GM23248 (cell line): ENCODE data around the gene MRLN. TPM values are rescaled to one million over a fixed set of nuclear protein-coding genes. Genes with fewer than 3 reads are reported as not detected.

Source experiments
- DNase-seq: peaks from one replicate; pipeline ENCODE4 v3.0.0-alpha.2; 2015
- H2AFZ ChIP-seq: fragments of 200-600 bp; sonication (generic); 2 replicates; pipeline ENCODE4 v1.6.1; 2016; ENCODE audit warnings: antibody characterized with exemption
- H3F3A ChIP-seq: fragments of 200-600 bp; sonication (generic); 2 replicates; pipeline ENCODE4 v1.6.1; 2016; ENCODE audit warnings: mild to moderate bottlenecking, antibody characterized with exemption, mixed run types; ENCODE audit not compliant: insufficient read depth
- H3K27ac ChIP-seq: fragments of 200-600 bp; sonication (generic); 2 replicates; pipeline ENCODE4 v1.5.1; 2016; ENCODE audit warnings: mild to moderate bottlenecking
- H3K27me3 ChIP-seq: fragments of 200-600 bp; sonication (generic); replicated peaks from 2 replicates; pipeline ENCODE4 v1.6.1; 2016; ENCODE audit warnings: mild to moderate bottlenecking; ENCODE audit not compliant: insufficient read depth
- H3K36me3 ChIP-seq: fragments of 200-600 bp; sonication (generic); 2 replicates; pipeline ENCODE4 v1.6.1; 2016; ENCODE audit warnings: low read depth, mild to moderate bottlenecking
- H3K4me1 ChIP-seq: fragments of 200-600 bp; sonication (generic); 2 replicates; pipeline ENCODE4 v1.6.1; 2016; ENCODE audit warnings: mild to moderate bottlenecking; ENCODE audit not compliant: insufficient read depth
- H3K4me2 ChIP-seq: fragments of 200-600 bp; sonication (generic); one replicate; pipeline ENCODE4 v1.6.1; 2016; ENCODE audit warnings: mild to moderate bottlenecking; ENCODE audit not compliant: unreplicated experiment
- H3K4me3 ChIP-seq: fragments of 200-600 bp; sonication (generic); 2 replicates; pipeline ENCODE4 v1.5.1; 2016; ENCODE audit warnings: mild to moderate bottlenecking
- H3K79me2 ChIP-seq: fragments of 200-600 bp; sonication (generic); 2 replicates; pipeline ENCODE4 v1.6.1; 2016; ENCODE audit warnings: mild to moderate bottlenecking; ENCODE audit not compliant: insufficient read depth
- H3K9ac ChIP-seq: fragments of 200-600 bp; sonication (generic); 2 replicates; pipeline ENCODE4 v1.6.1; 2016; ENCODE audit warnings: mild to moderate bottlenecking
- H3K9me2 ChIP-seq: fragments of 200-600 bp; sonication (generic); 2 replicates; pipeline ENCODE4 v1.6.1; 2016; ENCODE audit warnings: mixed run types, mild to moderate bottlenecking, moderate library complexity; ENCODE audit not compliant: insufficient read depth
- H3K9me3 ChIP-seq: fragments of 200-600 bp; sonication (generic); one replicate; pipeline ENCODE4 v1.6.1; 2017; ENCODE audit warnings: low read depth
- H4K20me1 ChIP-seq: fragments of 200-600 bp; sonication (generic); 2 replicates; pipeline ENCODE4 v1.6.0; 2016; ENCODE audit not compliant: insufficient read depth
- EZH2 ChIP-seq: fragments of 200-600 bp; sonication (generic); IDR thresholded peaks from 2 replicates; pipeline ENCODE4 v1.6.1; 2018; ENCODE audit warnings: antibody characterized with exemption, mild to moderate bottlenecking; ENCODE audit not compliant: insufficient read depth, poor library complexity, severe bottlenecking
- EZH2phosphoT487 ChIP-seq: fragments of 200-600 bp; sonication (generic); IDR thresholded peaks from 2 replicates; pipeline ENCODE4 v1.6.1; 2018; ENCODE audit warnings: antibody characterized with exemption, moderate library complexity, mild to moderate bottlenecking, low read depth; ENCODE audit not compliant: insufficient read depth
- WGBS, 2 experiments: methylation state at CpG; one replicate each; pipeline ENCODE4 v1.1.6; 2015 to 2017; ENCODE audit warnings: low lambda C conversion rate in 2 of 2, low coverage in 1 of 2; ENCODE audit errors: missing lambda C conversion rate in 2 of 2; 5-methylcytosine and 5-hydroxymethylcytosine counted together
- in situ Hi-C: fragments of 300-500 bp; cut with MboI; formaldehyde crosslinking; loops from 2 replicates; pipeline ENCODE4 v1.15.0; 2020
- polyA plus RNA-seq: library from polyadenylated mRNA; unstranded; fragments of >200 nt; fragmentation: Nextera tagmentation; extraction: Ambion mirVana; gene quantifications from 2 replicates; pipeline ENCODE4 v1.2.1, GENCODE V29; 2016
- total RNA-seq: library from RNA; depleted of rRNA; stranded (reverse); fragments of >200 nt; shearing (Covaris generic); gene quantifications from 2 replicates; pipeline ENCODE4 v1.2.3, GENCODE V29; 2014; rRNA removed

The MRLN gene
- total RNA-seq: not detected in 2 replicates
- polyA plus RNA-seq: not detected in 2 replicates

DNA sequence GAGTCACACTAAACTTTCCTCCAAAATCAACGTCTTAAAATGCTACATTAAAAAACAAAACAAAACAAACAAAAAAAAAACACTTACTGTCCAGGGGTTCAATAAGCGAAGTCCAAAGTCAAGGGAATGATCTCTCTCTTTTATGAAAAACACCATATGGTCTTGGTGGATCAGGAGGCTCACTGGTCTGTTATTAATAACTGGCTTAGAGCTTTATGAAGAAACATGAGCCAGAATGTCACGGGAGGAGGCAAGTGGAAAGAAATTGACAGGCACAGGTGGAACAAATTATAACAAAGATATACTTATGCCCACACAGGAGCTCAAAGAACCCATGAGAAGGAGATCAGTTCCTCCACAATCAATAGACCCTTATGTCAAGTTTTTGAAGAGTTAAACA, at the start of gene MRLN:
MRLN (minus strand) TSS at position 189 of the 400 bp plus-strand sequence.
- Histone ChIP-seq H3K4me3 (no peak within 1 kb of the TSS), H2AFZ (no peak within 1 kb of the TSS), H3K36me3 (no peaks in the 10 kb centered on the region), H3K4me2 (no peak within 1 kb of the TSS), H3K27ac (no peak within 1 kb of the TSS), H3K4me1 (no peaks in the 10 kb centered on the region), H3K79me2 (no peaks in the 10 kb centered on the region), H4K20me1 (no peaks in the 10 kb centered on the region), H3K9ac (no peak within 1 kb of the TSS), H3F3A (no peaks in the 10 kb centered on the region), H3K27me3 (peaks cover 5% of the 10 kb centered on the region; the same call in 1 of the 2 replicates), H3K9me2 (no peaks in the 10 kb centered on the region), H3K9me3 (no peaks in the 10 kb centered on the region)
- in situ Hi-C loops: no loop called here
- no peak for TF ChIP-seq EZH2
- no peak for TF ChIP-seq EZH2phosphoT487
- WGBS, 2 experiments: 13 to 17% methylated on average over 3 of the region's 3 CpGs
- DNase-seq: no peak

DNA sequence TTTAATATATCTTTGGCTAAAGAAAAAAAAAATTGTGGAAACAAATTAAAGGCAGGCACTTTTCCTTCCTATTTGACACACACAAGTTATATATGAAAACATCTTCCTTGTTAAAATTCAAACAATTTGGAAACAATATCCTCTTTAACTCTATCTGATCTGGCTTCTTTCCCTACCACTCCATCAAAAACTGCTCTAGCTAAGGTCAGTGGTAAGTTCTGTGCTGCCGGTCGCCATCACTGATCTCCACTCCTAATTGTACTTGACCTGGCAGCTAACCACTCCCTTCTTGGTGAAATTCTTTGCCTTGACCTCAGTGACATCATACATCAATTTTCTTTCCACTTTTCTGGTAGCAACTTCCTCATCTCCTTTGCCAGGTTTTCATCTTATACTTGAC, 47.9 kb upstream of the MRLN start:
- Histone ChIP-seq H3K27ac (no peak overlapping the region), H3K9ac (no peak overlapping the region), H3K9me2 (no peaks in the 10 kb centered on the region), H2AFZ (no peak overlapping the region), H3K4me1 (no peaks in the 10 kb centered on the region), H4K20me1 (no peaks in the 10 kb centered on the region), H3K79me2 (no peaks in the 10 kb centered on the region), H3K4me3 (no peak overlapping the region), H3K9me3 (no peaks in the 10 kb centered on the region), H3K27me3 (no peaks in the 10 kb centered on the region), H3K4me2 (no peak overlapping the region), H3F3A (no peaks in the 10 kb centered on the region), H3K36me3 (peaks cover 33% of the 10 kb centered on the region)
- TF ChIP-seq EZH2 (no peak), EZH2phosphoT487 (no peak)
- WGBS, 2 experiments: 96% methylated on average over 2 of the region's 2 CpGs
- in situ Hi-C loops: no loop called here
- DNase-seq: no peak

DNA sequence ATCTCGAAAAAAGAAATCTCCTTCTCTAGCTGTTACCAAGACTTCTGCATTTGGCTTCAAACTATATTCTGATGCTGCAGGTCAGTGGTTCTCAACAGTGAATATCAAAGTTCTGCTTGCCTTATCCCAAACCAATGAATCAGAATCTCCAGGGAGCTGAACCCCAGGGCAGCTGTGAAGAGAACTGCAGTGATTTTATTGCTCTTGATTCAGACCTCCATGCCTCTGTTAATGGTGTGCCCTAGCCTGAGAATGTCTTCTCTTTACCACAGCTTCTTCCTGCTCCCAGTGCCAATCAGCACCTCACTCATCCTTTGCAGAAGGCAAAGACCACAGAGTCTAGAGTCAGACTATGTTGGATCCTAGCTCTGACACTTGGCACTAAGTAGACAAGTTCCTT, 46.2 kb upstream of the MRLN start:
- 95 to 100% methylated on average over 1 of the region's 1 CpG for WGBS, 2 experiments
- DNase-seq: no peak
- no peaks in the 10 kb centered on the region for H3K9me2 ChIP-seq

DNA sequence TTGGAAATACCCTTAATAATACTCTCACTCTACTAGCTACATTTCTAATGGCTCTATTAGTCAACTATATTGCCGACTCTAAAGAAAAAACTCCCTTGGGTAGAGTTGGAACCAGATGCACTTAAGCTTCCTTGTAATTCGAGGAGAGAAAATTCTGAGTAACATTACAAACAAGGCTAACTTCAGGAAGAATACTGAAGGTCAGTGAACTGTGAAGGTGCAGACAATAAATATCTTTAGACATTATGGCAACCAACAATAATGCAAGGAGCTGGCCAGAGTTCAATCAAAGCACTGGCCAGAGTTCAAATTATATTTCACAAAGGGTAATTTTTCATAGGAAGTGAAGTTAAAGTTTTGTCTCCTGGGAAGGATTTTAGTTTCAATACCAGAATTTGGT, 40.7 kb upstream of the MRLN start:
- in situ Hi-C loops: no loop called here
- Histone ChIP-seq H3F3A (no peaks in the 10 kb centered on the region), H3K4me1 (no peaks in the 10 kb centered on the region), H2AFZ (no peak overlapping the region), H3K9ac (no peak overlapping the region), H3K27ac (no peak overlapping the region), H3K9me2 (no peaks in the 10 kb centered on the region), H4K20me1 (no peaks in the 10 kb centered on the region; the same call in 1 of the 2 replicates), H3K9me3 (no peaks in the 10 kb centered on the region), H3K4me2 (no peak overlapping the region), H3K4me3 (no peak overlapping the region), H3K27me3 (no peaks in the 10 kb centered on the region), H3K36me3 (peaks cover 31% of the 10 kb centered on the region), H3K79me2 (no peaks in the 10 kb centered on the region)
- TF ChIP-seq EZH2: no peak
- TF ChIP-seq EZH2phosphoT487: no peak
- no peak for DNase-seq
- 11 to 18% methylated on average over 2 of the region's 2 CpGs for WGBS, 2 experiments

More for the DNA sequence above, 46.2 kb upstream of the MRLN start:
- in situ Hi-C loops: no loop called here
- H3K9me3 ChIP-seq: no peaks in the 10 kb centered on the region
- no peaks in the 10 kb centered on the region for H3K79me2 ChIP-seq
- H4K20me1 ChIP-seq: no peaks in the 10 kb centered on the region; the same call in 1 of the 2 replicates
- no peak overlapping the region for H3K27ac ChIP-seq
- H3K27me3 ChIP-seq: no peaks in the 10 kb centered on the region
- no peak overlapping the region for H3K4me3 ChIP-seq
- TF ChIP-seq EZH2phosphoT487: no peak
- no peak for TF ChIP-seq EZH2
- no peaks in the 10 kb centered on the region for H3K4me1 ChIP-seq
- H3K36me3 ChIP-seq: peaks cover 25% of the 10 kb centered on the region
- H3K4me2 ChIP-seq: no peak overlapping the region
- H3F3A ChIP-seq: no peaks in the 10 kb centered on the region
- H3K9ac ChIP-seq: no peak overlapping the region
- no peak overlapping the region for H2AFZ ChIP-seq

DNA sequence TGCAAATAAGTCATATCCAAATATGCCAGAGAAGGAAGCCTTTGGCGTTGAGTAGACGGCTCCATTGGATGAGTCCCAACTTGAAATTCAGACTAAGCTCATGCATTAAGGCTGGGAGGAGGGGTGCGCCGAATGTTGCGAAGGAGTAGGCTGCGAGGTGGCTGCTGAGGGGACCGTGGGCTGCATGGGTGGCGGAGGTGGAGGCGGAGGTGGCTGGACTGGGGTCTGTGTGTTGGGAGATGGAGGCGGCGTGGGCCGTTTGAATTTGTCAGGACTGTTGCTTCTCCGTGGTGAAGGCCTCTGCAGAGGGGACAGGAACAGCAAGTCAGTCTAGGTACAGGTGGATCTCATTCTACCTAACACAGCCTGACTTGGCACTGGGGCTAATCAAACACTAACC, 39.6 kb upstream of the MRLN start:
- H3F3A ChIP-seq: no peaks in the 10 kb centered on the region
- peaks cover 28% of the 10 kb centered on the region for H3K36me3 ChIP-seq
- 90% methylated on average over 11 to 13 of the region's 13 CpGs for WGBS, 2 experiments

More for the DNA sequence above, 39.6 kb upstream of the MRLN start:
- Histone ChIP-seq H3K27me3 (no peaks in the 10 kb centered on the region), H3K27ac (no peak overlapping the region), H3K4me3 (no peak overlapping the region), H3K9me2 (no peaks in the 10 kb centered on the region), H3K4me1 (no peaks in the 10 kb centered on the region), H2AFZ (no peak overlapping the region), H3K9ac (no peak overlapping the region), H3K4me2 (no peak overlapping the region), H3K9me3 (no peaks in the 10 kb centered on the region), H3K79me2 (no peaks in the 10 kb centered on the region), H4K20me1 (no peaks in the 10 kb centered on the region; the same call in 1 of the 2 replicates)
- in situ Hi-C loops: no loop called here
- no peak for TF ChIP-seq EZH2phosphoT487
- TF ChIP-seq EZH2: no peak
- DNase-seq: no peak
